Body of pancreas (tissue), 4 donors: Measurements from ENCODE around the gene PROM2.

Experiments
- CTCF ChIP-seq, 7 experiments: fragments of 450-650 bp in 4 of 7; fragments of 200-600 bp in 3 of 7; sonication (generic) in 3 of 7; IDR thresholded peaks; one replicate each; pipeline ENCODE4 v1.5.1; 2016 to 2019; ENCODE audit warnings: antibody characterized with exemption in 7 of 7
- POLR2A ChIP-seq, 3 donors: fragments of 450-650 bp; IDR thresholded peaks; one replicate each; pipeline ENCODE4 v1.6.1; 2016; ENCODE audit warnings: antibody characterized with exemption in 3 of 3, mild to moderate bottlenecking in 2 of 3

- TF ChIP-seq CTCF (IDR thresholded peaks at IDR 0.05) = no peak
- no peak for TF ChIP-seq POLR2A (IDR thresholded peaks at IDR 0.05)
These were observed 44.4 kb downstream of the PROM2 start for GRCh38 chr2:95318431-95319220.
